HCT116 (cell line): ENCODE data around the gene PRMT5. TPM values are rescaled to one million over a fixed set of nuclear protein-coding genes. Genes with fewer than 3 reads are reported as not detected.

Experiments
- ATAC-seq: fragments of 200-7000 bp; cut with Tn5 transposase; 2 replicates; pipeline ENCODE4 v1.9.1; 2020; ENCODE audit warnings: mild to moderate bottlenecking, moderate library complexity
- BruUV-seq: library from RNA; stranded (reverse); fragments of 400-500 nt; replicated peaks from 2 replicates; lab custom pipeline; 2021; lab: Mats Ljungman, UMichigan
- CTCF ChIA-PET: fragments of 300-600 bp; sonication (Branson Sonifier 250); formaldehyde crosslinking; loops from one replicate; lab custom pipeline; 2021; ENCODE audit warnings: antibody characterized with exemption; lab: Charles Lee
- POLR2A ChIA-PET: fragments of 300-600, 350-600 bp; sonication (Branson Sonifier 250); formaldehyde crosslinking; loops from one replicate; lab custom pipeline; 2021; ENCODE audit warnings: antibody characterized with exemption; lab: Charles Lee
- RAD21 ChIA-PET, 2 experiments: fragments of 300-600 bp; sonication (Branson Sonifier 250); formaldehyde crosslinking; loops; one replicate each; lab custom pipeline; 2023; ENCODE audit warnings: low total read pairs in 2 of 2; ENCODE audit not compliant: uncharacterized antibody in 2 of 2, unreplicated experiment in 2 of 2, low non-redundant PET in 1 of 2; lab: Charles Lee
- DNase-seq: peaks from one replicate; pipeline ENCODE4 v3.0.0-alpha.2; 2010; ENCODE audit warnings: low read depth, low spot score
- H2AFZ ChIP-seq: fragments of 200-600 bp; shearing (Covaris generic), sonication (generic); 2 replicates; pipeline ENCODE4 v1.6.1; 2017; ENCODE audit warnings: low read depth, mixed run types, mixed read lengths, antibody characterized with exemption, low read length; ENCODE audit not compliant: poor library complexity, severe bottlenecking
- H3K27ac ChIP-seq: 2 replicates; pipeline ENCODE4 v1.5.1; 2012; ENCODE audit warnings: low read depth, low read length
- H3K27me3 ChIP-seq: fragments of 200-600 bp; sonication (generic); 2 replicates; pipeline ENCODE4 v1.6.1; 2016; ENCODE audit warnings: mixed run types, low read length, mixed read lengths; ENCODE audit not compliant: insufficient read depth
- H3K36me3 ChIP-seq, 2 experiments: fragments of 200-500 bp in 1 of 2; fragments of 200-600 bp in 1 of 2; sonication (Bioruptor generic) in 1 of 2; sonication (generic) in 1 of 2; 2 replicates each; pipeline versions ENCODE4 v1.5.1 to v1.6.1; 2014 to 2016; ENCODE audit warnings: low read length in 2 of 2, inconsistent platforms in 1 of 2, mixed read lengths in 1 of 2, mixed run types in 1 of 2; ENCODE audit not compliant: insufficient read depth in 2 of 2, control insufficient read depth in 1 of 2
- H3K4me1 ChIP-seq, 2 experiments: fragments of 200-600 bp in 1 of 2; sonication (generic) in 1 of 2; 2 replicates each; pipeline versions ENCODE4 v1.5.1 to v1.6.1; 2012 to 2017; ENCODE audit warnings: low read length in 2 of 2, inconsistent platforms in 1 of 2, mild to moderate bottlenecking in 1 of 2, mixed read lengths in 1 of 2, mixed run types in 1 of 2, moderate library complexity in 1 of 2; ENCODE audit not compliant: insufficient read depth in 2 of 2, control insufficient read depth in 1 of 2
- H3K4me2 ChIP-seq: fragments of 200-600 bp; sonication (generic); 2 replicates; pipeline ENCODE4 v1.6.1; 2017; ENCODE audit warnings: mixed run types, low read length, mixed read lengths
- H3K4me3 ChIP-seq, 2 experiments: fragments of 200-600 bp in 1 of 2; sonication (generic) in 1 of 2; replicated peaks in 1 of 2; 2 replicates each; pipeline ENCODE4 v1.5.1; 2011 to 2016; ENCODE audit warnings: low read length in 2 of 2, control low read depth in 1 of 2, low read depth in 1 of 2, mild to moderate bottlenecking in 1 of 2, mixed read lengths in 1 of 2, mixed run types in 1 of 2
- H3K79me2 ChIP-seq: fragments of 200-600 bp; sonication (generic); 2 replicates; pipeline ENCODE4 v1.6.1; 2017; ENCODE audit warnings: mild to moderate bottlenecking, mixed run types, low read length, moderate library complexity, mixed read lengths; ENCODE audit not compliant: insufficient read depth
- H3K9ac ChIP-seq: fragments of 200-600 bp; sonication (generic); 2 replicates; pipeline ENCODE4 v1.6.1; 2016; ENCODE audit warnings: low read length, mixed read lengths
- H3K9me2 ChIP-seq: fragments of 200-600 bp; sonication (generic), shearing (Covaris generic); 2 replicates; pipeline ENCODE4 v1.6.1; 2017; ENCODE audit warnings: mixed run types, mild to moderate bottlenecking, moderate library complexity; ENCODE audit not compliant: insufficient read depth
- H3K9me3 ChIP-seq, 2 experiments: fragments of 200-500 bp in 1 of 2; fragments of 200-600 bp in 1 of 2; sonication (Bioruptor generic) in 1 of 2; sonication (generic) in 1 of 2; 2 replicates each; pipeline ENCODE4 v1.6.1; 2014 to 2017; ENCODE audit warnings: low read length in 2 of 2, mixed read lengths in 2 of 2, inconsistent platforms in 1 of 2, low read depth in 1 of 2, mild to moderate bottlenecking in 1 of 2, mixed run types in 1 of 2, moderate library complexity in 1 of 2; ENCODE audit not compliant: control insufficient read depth in 1 of 2, insufficient read depth in 1 of 2
- H4K20me1 ChIP-seq: fragments of 200-600 bp; sonication (generic), shearing (Covaris generic); 2 replicates; pipeline ENCODE4 v1.6.1; 2017; ENCODE audit warnings: mixed run types, mild to moderate bottlenecking, moderate library complexity; ENCODE audit not compliant: insufficient read depth
- CBX3 ChIP-seq: IDR thresholded peaks from 2 replicates; pipeline ENCODE4 v1.6.1; 2012; ENCODE audit warnings: low read depth
- CEBPB ChIP-seq: IDR thresholded peaks from 2 replicates; pipeline ENCODE4 v1.6.1; 2012; ENCODE audit warnings: low read depth
- ELF1 ChIP-seq: IDR thresholded peaks from 2 replicates; pipeline ENCODE4 v1.6.1; 2012; ENCODE audit warnings: low read depth, borderline replicate concordance
- JUND ChIP-seq: IDR thresholded peaks from 2 replicates; pipeline ENCODE4 v1.6.1; 2012
- MAX ChIP-seq: IDR thresholded peaks from 2 replicates; pipeline ENCODE4 v1.6.1; 2012
- SP1 ChIP-seq: IDR thresholded peaks from 2 replicates; pipeline ENCODE4 v1.6.1; 2012; ENCODE audit warnings: low read depth
- SRF ChIP-seq: IDR thresholded peaks from 2 replicates; pipeline ENCODE4 v1.6.1; 2012; ENCODE audit warnings: low read depth
- ZBTB33 ChIP-seq: IDR thresholded peaks from 2 replicates; pipeline ENCODE4 v1.6.1; 2011; ENCODE audit warnings: mild to moderate bottlenecking, low read length, moderate library complexity; ENCODE audit not compliant: insufficient replicate concordance; ENCODE audit errors: extremely low read depth
- ZNF274 ChIP-seq: fragments of 200-500 bp; sonication (Bioruptor generic); IDR thresholded peaks from 2 replicates; pipeline ENCODE4 v1.6.1; 2014; ENCODE audit warnings: mild to moderate bottlenecking, low read depth, low read length, inconsistent platforms
- intact Hi-C: fragments of 100-400 bp; cut with micrococcal nuclease; formaldehyde crosslinking; loops from 2 replicates; pipeline ENCODE4 v1.10.0; 2022
- total RNA-seq: library from RNA; stranded (reverse); gene quantifications from one replicate; pipeline ENCODE4 v1.2.1, GENCODE V29; 2021; ENCODE audit not compliant: unreplicated experiment
- TF ChIP-seq, protein P1 (sequence below): IDR thresholded peaks from 2 replicates; pipeline ENCODE4 v1.6.1; 2012; ENCODE audit warnings: low read depth

PRMT5 gene
- total RNA-seq, 1 experiment from 2014 or later, result 186 TPM

DNA sequence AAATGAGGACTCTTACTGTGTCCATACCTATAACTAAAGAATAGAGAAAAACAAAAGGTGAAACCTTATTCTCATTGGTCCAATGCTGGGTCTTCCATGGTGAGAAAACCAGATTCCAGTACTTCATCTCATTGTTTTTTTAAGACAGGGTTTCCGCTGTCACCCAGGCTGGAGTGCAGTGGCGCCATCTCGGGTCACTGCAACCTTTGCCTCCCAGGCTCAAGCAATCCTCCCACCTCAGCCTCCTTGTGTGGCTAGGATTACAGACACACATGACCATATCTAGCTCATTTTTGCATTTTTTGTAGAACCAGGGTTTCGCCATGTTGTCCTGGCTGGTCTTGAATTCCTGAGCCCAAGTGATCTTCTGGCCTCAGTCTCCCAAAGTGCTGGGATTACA lies 23.5 kb downstream of the PRMT5 start:
- no peak overlapping the region for H2AFZ ChIP-seq
- no peak for DNase-seq
- no peak overlapping the region for H3K27ac ChIP-seq
- POLR2A ChIA-PET, result no interaction called here
- H3K4me2 ChIP-seq, result no peak overlapping the region
- H3K79me2 ChIP-seq, result peaks cover 7% of the 10 kb centered on the region
- TF ChIP-seq SRF, result no peak
- no peak for TF ChIP-seq CEBPB
- no peak for TF ChIP-seq CBX3
- TF ChIP-seq, all 23 proteins: peak for 0
- no peaks in the 10 kb centered on the region for H3K9me2 ChIP-seq
- ChIA-PET CTCF (no interaction called here), RAD21 (no interaction called here)
- H3K27me3 ChIP-seq, result no peaks in the 10 kb centered on the region
- H3K9ac ChIP-seq, result no peak overlapping the region
- H3K36me3 ChIP-seq, result peaks cover 61 to 64% of the 10 kb centered on the region in 2 experiments
- BruUV-seq, result no TSS peak
- H3K9me3 ChIP-seq, result no peaks in the 10 kb centered on the region
- H3K4me1 ChIP-seq, result no peaks in the 10 kb centered on the region
- no peaks in the 10 kb centered on the region for H4K20me1 ChIP-seq
- no peak for ATAC-seq
- no peak overlapping the region for H3K4me3 ChIP-seq
- intact Hi-C loops, result no loop called here

GRCh38 chr14:22903742-22904087 lies 25.5 kb downstream of the PRMT5 start:
- no TSS peak for BruUV-seq
- no peaks in the 10 kb centered on the region for H3K79me2 ChIP-seq
- TF ChIP-seq MAX, result no peak
- no peak for TF ChIP-seq ZNF274
- TF ChIP-seq, protein P1, sequence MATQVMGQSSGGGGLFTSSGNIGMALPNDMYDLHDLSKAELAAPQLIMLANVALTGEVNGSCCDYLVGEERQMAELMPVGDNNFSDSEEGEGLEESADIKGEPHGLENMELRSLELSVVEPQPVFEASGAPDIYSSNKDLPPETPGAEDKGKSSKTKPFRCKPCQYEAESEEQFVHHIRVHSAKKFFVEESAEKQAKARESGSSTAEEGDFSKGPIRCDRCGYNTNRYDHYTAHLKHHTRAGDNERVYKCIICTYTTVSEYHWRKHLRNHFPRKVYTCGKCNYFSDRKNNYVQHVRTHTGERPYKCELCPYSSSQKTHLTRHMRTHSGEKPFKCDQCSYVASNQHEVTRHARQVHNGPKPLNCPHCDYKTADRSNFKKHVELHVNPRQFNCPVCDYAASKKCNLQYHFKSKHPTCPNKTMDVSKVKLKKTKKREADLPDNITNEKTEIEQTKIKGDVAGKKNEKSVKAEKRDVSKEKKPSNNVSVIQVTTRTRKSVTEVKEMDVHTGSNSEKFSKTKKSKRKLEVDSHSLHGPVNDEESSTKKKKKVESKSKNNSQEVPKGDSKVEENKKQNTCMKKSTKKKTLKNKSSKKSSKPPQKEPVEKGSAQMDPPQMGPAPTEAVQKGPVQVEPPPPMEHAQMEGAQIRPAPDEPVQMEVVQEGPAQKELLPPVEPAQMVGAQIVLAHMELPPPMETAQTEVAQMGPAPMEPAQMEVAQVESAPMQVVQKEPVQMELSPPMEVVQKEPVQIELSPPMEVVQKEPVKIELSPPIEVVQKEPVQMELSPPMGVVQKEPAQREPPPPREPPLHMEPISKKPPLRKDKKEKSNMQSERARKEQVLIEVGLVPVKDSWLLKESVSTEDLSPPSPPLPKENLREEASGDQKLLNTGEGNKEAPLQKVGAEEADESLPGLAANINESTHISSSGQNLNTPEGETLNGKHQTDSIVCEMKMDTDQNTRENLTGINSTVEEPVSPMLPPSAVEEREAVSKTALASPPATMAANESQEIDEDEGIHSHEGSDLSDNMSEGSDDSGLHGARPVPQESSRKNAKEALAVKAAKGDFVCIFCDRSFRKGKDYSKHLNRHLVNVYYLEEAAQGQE, result no peak
- no peak for TF ChIP-seq ELF1
- no peak for TF ChIP-seq JUND
- TF ChIP-seq SP1, result no peak
- no peak for TF ChIP-seq ZBTB33
- H3K36me3 ChIP-seq, result peaks cover 54 to 58% of the 10 kb centered on the region in 2 experiments
- H3K9ac ChIP-seq, result no peak overlapping the region
- no peak overlapping the region for H3K4me2 ChIP-seq
- H4K20me1 ChIP-seq, result no peaks in the 10 kb centered on the region
- H3K9me2 ChIP-seq, result no peaks in the 10 kb centered on the region
- CTCF ChIA-PET, result no interaction called here
- peaks cover 0 to 7% of the 10 kb centered on the region in 2 experiments; a peak in 2 of 4 replicates for H3K4me1 ChIP-seq
- H3K27ac ChIP-seq, result no peak overlapping the region
- DNase-seq (no peak), ATAC-seq (no peak)
- intact Hi-C loops, result loop anchor here (5.0 kb wide), 1 partner anchor 246 kb away; no protein-coding TSS in a partner anchor
- H2AFZ ChIP-seq, result no peak overlapping the region
- POLR2A ChIA-PET, result no interaction called here
- RAD21 ChIA-PET, result no interaction called here
- H3K9me3 ChIP-seq, result no peaks in the 10 kb centered on the region
- H3K27me3 ChIP-seq, result no peaks in the 10 kb centered on the region
- no peak overlapping the region for H3K4me3 ChIP-seq
